Measurements from ENCODE around the gene TFAP2A. TPM values are rescaled to one million over a fixed set of nuclear protein-coding genes. Genes with fewer than 3 reads are reported as not detected.

The TFAP2A gene
- total RNA-seq, 2 donors from 2014 or later: 0.12 TPM; not detected in 1

DNA sequence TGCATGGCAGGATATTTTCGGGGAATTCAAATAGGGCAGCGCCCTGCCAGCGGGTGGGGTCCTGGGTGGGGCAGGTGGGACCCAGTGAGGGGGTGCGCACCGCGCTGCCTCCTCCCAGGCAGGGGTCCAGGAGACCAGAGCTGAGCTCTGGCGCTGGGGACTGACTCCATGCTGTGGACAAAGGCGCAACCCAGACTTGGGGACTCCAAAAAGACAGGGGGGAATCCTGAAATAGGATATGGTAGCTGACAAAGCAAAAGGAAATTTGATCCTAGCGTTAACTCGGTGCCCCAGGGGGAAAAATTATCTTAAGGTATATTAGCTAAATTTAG lies 23.6 kb downstream of the TFAP2A start:
- H3K9me3 ChIP-seq: no peaks in the 10 kb centered on the region
- no peak overlapping the region for H3K27ac ChIP-seq
- H3K27me3 ChIP-seq: peaks cover 27 to 42% of the 10 kb centered on the region in 2 donors
- TF ChIP-seq CTCF (IDR thresholded peaks at IDR 0.05): no peak
- H3K4me3 ChIP-seq: no peak overlapping the region
- DNase-seq (ENCODE audit: low spot score): no peak
- no peaks in the 10 kb centered on the region for H3K36me3 ChIP-seq
- peaks cover 0 to 7% of the 10 kb centered on the region in 2 donors for H3K4me1 ChIP-seq

- no peak overlapping the region for H3K27ac ChIP-seq
- DNase-seq (ENCODE audit: low spot score): no peak
- peaks cover 26 to 40% of the 10 kb centered on the region in 2 donors for H3K27me3 ChIP-seq
Measured at GRCh38 chr6:10390495-10391298, 24.2 kb downstream of the TFAP2A start.

GRCh38 chr6:10389739-10390494 lies 25.0 kb downstream of the TFAP2A start:
- H3K4me3 ChIP-seq: no peak overlapping the region
- H3K27ac ChIP-seq: no peak overlapping the region
- H3K4me1 ChIP-seq: peaks cover 0 to 9% of the 10 kb centered on the region in 2 donors
- no peaks in the 10 kb centered on the region for H3K9me3 ChIP-seq
- no peak for TF ChIP-seq CTCF (IDR thresholded peaks at IDR 0.05)
- H3K27me3 ChIP-seq: peaks cover 29 to 46% of the 10 kb centered on the region in 2 donors
- no peaks in the 10 kb centered on the region for H3K36me3 ChIP-seq
- DNase-seq (ENCODE audit: low spot score): no peak

More at GRCh38 chr6:10390495-10391298, 24.2 kb downstream of the TFAP2A start:
- H3K9me3 ChIP-seq: no peaks in the 10 kb centered on the region
- H3K4me1 ChIP-seq: peaks cover 0 to 7% of the 10 kb centered on the region in 2 donors
- no peak overlapping the region for H3K4me3 ChIP-seq
- no peak for TF ChIP-seq CTCF (IDR thresholded peaks at IDR 0.05)
- H3K36me3 ChIP-seq: no peaks in the 10 kb centered on the region

DNA sequence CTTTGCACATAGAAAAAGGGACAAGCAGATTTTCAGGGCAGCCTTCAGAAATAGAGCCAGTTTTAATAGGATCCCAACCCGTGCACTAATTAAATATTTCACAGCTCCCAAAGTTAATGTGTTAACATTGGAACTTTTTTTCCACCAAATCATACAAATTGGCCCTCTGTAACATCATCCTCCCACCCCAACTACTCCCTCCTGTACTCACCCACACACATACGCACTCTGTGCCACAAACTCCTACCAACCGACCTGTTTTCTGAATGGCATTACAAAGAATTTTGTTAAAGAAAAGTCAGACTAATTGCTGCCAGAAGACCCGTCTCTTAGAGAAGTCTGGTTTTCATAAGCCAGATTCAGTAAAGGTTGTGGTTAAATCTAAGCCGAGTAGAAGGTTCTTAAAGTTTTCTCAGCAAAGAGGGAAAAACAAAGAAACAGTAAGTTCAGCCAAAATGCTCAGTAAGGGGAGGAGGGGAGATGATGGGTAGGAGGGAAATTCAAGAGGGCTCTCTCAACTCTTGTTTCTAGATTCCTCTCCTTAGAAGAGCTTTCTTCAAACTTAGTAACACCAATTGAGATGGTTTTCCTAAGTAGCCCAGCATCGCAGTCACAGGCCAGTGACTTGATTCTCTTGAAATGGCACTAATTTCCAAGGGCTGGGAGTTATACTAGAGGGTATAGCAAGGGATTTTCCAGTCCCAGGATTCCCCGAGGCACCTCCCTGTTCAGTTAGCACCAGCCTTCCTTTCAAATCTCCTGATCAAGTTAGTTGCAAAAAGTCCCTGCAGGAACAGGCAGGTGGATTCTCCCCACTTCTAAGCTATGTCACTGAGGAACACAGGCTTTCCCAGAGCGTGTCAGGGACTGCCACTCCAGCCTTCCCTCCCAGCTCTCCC lies 27.9 kb downstream of the TFAP2A start:
- H3K4me1 ChIP-seq: peaks cover 0 to 33% of the 10 kb centered on the region in 2 donors
- H3K36me3 ChIP-seq: no peaks in the 10 kb centered on the region
- no peaks in the 10 kb centered on the region for H3K9me3 ChIP-seq
- H3K27ac ChIP-seq: no peak overlapping the region
- H3K27me3 ChIP-seq: peaks cover 37 to 66% of the 10 kb centered on the region in 2 donors
- no peak overlapping the region for H3K4me3 ChIP-seq
- no peak for TF ChIP-seq CTCF (IDR thresholded peaks at IDR 0.05)
- DNase-seq (ENCODE audit: low spot score): no peak

- Histone ChIP-seq H3K27ac (no peak overlapping the region), H3K4me3 (no peak overlapping the region), H3K36me3 (no peaks in the 10 kb centered on the region), H3K4me1 (peaks cover 0 to 40% of the 10 kb centered on the region in 2 donors), H3K9me3 (no peaks in the 10 kb centered on the region), H3K27me3 (peaks cover 37 to 72% of the 10 kb centered on the region in 2 donors)
- no peak for DNase-seq (ENCODE audit: low spot score)
- no peak for TF ChIP-seq CTCF (IDR thresholded peaks at IDR 0.05)
Measured at GRCh38 chr6:10386220-10386619, 28.7 kb downstream of the TFAP2A start.
